Measurements from ENCODE around the gene TNFRSF4. TPM values are rescaled to one million over a fixed set of nuclear protein-coding genes. Genes with fewer than 3 reads are reported as not detected.

TNFRSF4 gene
- total and polyA plus RNA-seq, 2 of the 13 experiments (the other 11 are each of a cell fraction or from before 2014, with no cell fraction given) = not detected

GRCh38 chr1:1168451-1169411 lies 45.2 kb downstream of the TNFRSF4 start (continued):
- 0 out of 2 replicates have a peak, but pooled peaks have one; percentile 33 for TF ChIP-seq POGK (CRISPR knock-in tag; conservative IDR thresholded peaks at IDR 0.05)
- no peak for TF ChIP-seq NCOA2 (CRISPR knock-in tag; IDR thresholded peaks at IDR 0.05)
- TF ChIP-seq ZMAT3 (CRISPR knock-in tag; conservative IDR thresholded peaks at IDR 0.05) = no peak

- H3K4me3 ChIP-seq (replicated peaks in 1 of 3; ENCODE audit: insufficient read depth in 1 of 3, low read depth in 2 of 3, low read length in 3 of 3) = peak overlapping the region in 2 of 3 experiments; percentile 34 to 60; a peak in 3 of 6 replicates
- no peaks in the 10 kb centered on the region for H3K36me3 ChIP-seq (replicated peaks in 1 of 2; ENCODE audit: control insufficient read depth in 1 of 2, insufficient read depth in 2 of 2, low read length in 2 of 2)
- CTCF ChIA-PET (ENCODE audit: low intra/inter-chr PET ratio, low total read pairs) = no interaction called here
- FAIRE-seq (no peak), DNase-seq (ENCODE audit: low spot score) (no peak), ATAC-seq (peak; percentile 17)
- no TSS peak for BruUV-seq (replicated peaks)
- no peaks in the 10 kb centered on the region for H4K20me1 ChIP-seq (ENCODE audit: insufficient read depth, low read length)
- H3K27ac ChIP-seq (ENCODE audit: extremely low read length, insufficient read depth, low read length) = no peak overlapping the region
- 0 out of 2 replicates have a peak overlapping the region, but pooled peaks have one; percentile 22 for H3K9ac ChIP-seq (ENCODE audit: insufficient read depth, low read depth, low read length)
- H3K9me3 ChIP-seq (ENCODE audit: low read length) = no peaks in the 10 kb centered on the region
- H3K4me2 ChIP-seq (ENCODE audit: low read depth, low read length) = peak overlapping the region; percentile 76
- no peaks in the 10 kb centered on the region for H3K79me2 ChIP-seq (ENCODE audit: insufficient read depth, low read length)
- 66% methylated on average over 13 of the region's 36 CpGs for WGBS (ENCODE audit: low lambda C conversion rate)
- H3K4me1 ChIP-seq (ENCODE audit: insufficient read depth, low read length) = peaks cover 58% of the 10 kb centered on the region
- H2AFZ ChIP-seq (ENCODE audit: low read length) = no peak overlapping the region
- POLR2A ChIA-PET = interaction anchor here (1.2 to 7.4 kb wide), 4 partner anchors 9 to 162 kb away, joined by 3 to 93 read pairs (median 5); partner anchors contain the start of genes B3GALT6 and SDF4
- intact Hi-C loops (cut with micrococcal nuclease; ENCODE audit: unreplicated experiment) = no loop called here
- in situ Hi-C loops (cut with HindIII; ENCODE audit: extremely low pct_ligation_motif_present, low pct_unique_long_range_greater_than_20kb) = no loop called here
- H3K27me3 ChIP-seq (ENCODE audit: control insufficient read depth in 1 of 2, insufficient read depth in 2 of 2, low read length in 2 of 2) = peaks cover 6 to 18% of the 10 kb centered on the region in 2 experiments; a peak in 4 of 5 replicates
- peak; percentile 49 for TF ChIP-seq ZNF687 (CRISPR knock-in tag; IDR thresholded peaks at IDR 0.05)
- 0 out of 2 replicates have a peak, but pooled peaks have one; percentile 30 for TF ChIP-seq PAXIP1 (CRISPR knock-in tag; conservative IDR thresholded peaks at IDR 0.05)
Observed at GRCh38 chr1:1167841-1168450, 46.0 kb downstream of the TNFRSF4 start.
